ENCODE measurements around the gene DOCK3. TPM values are rescaled to one million over a fixed set of nuclear protein-coding genes. Genes with fewer than 3 reads are reported as not detected.

Gene DOCK3
- polyA plus RNA-seq, 1 donor from 2014 or later = 15.6 TPM

- H3F3A ChIP-seq (ENCODE audit: insufficient read depth, low read length, poor library complexity, severe bottlenecking) = no peaks in the 10 kb centered on the region
- H3K79me2 ChIP-seq (replicated peaks; ENCODE audit: insufficient read depth, low read length) = no peaks in the 10 kb centered on the region
- no peaks in the 10 kb centered on the region for H4K20me1 ChIP-seq (ENCODE audit: insufficient read depth)
- H2AFZ ChIP-seq (ENCODE audit: low read depth, low read length) = no peak overlapping the region
- H3K27me3 ChIP-seq (ENCODE audit: insufficient read depth, low read depth, low read length) = no peaks in the 10 kb centered on the region
- no peaks in the 10 kb centered on the region for H3K36me3 ChIP-seq (ENCODE audit: insufficient read depth, low read length)
- no peak overlapping the region for H3K9ac ChIP-seq (ENCODE audit: low read length)
- H3K9me3 ChIP-seq (ENCODE audit: low read length) = peaks cover 7% of the 10 kb centered on the region
- H3K4me3 ChIP-seq (ENCODE audit: low read length) = no peak overlapping the region
- H3K9me2 ChIP-seq (ENCODE audit: insufficient read depth, low read length) = no peaks in the 10 kb centered on the region
- TF ChIP-seq RAD21 (conservative IDR thresholded peaks at IDR 0.05) (no peak), POLR2AphosphoS5 (IDR thresholded peaks at IDR 0.05) (no peak), REST (IDR thresholded peaks at IDR 0.05; ENCODE audit: borderline replicate concordance) (no peak), CTCF (IDR thresholded peaks at IDR 0.05; ENCODE audit: poor library complexity, severe bottlenecking) (no peak), MXI1 (conservative IDR thresholded peaks at IDR 0.05; ENCODE audit: poor library complexity, severe bottlenecking) (no peak)
- H3K27ac ChIP-seq (ENCODE audit: low read length) = no peak overlapping the region
- H3K4me2 ChIP-seq (ENCODE audit: low read length) = no peak overlapping the region
These were observed 620.9 kb downstream of the DOCK3 start for GRCh38 chr3:51295625-51296024.

- Histone ChIP-seq H3K4me2 (ENCODE audit: low read length) (no peak overlapping the region), H2AFZ (ENCODE audit: low read depth, low read length) (no peak overlapping the region), H3K79me2 (replicated peaks; ENCODE audit: insufficient read depth, low read length) (no peaks in the 10 kb centered on the region), H3K36me3 (ENCODE audit: insufficient read depth, low read length) (no peaks in the 10 kb centered on the region), H3K27me3 (ENCODE audit: insufficient read depth, low read depth, low read length) (no peaks in the 10 kb centered on the region), H3F3A (ENCODE audit: insufficient read depth, low read length, poor library complexity, severe bottlenecking) (no peaks in the 10 kb centered on the region), H4K20me1 (ENCODE audit: insufficient read depth) (no peaks in the 10 kb centered on the region), H3K9me3 (ENCODE audit: low read length) (no peaks in the 10 kb centered on the region), H3K9me2 (ENCODE audit: insufficient read depth, low read length) (no peaks in the 10 kb centered on the region), H3K9ac (ENCODE audit: low read length) (no peak overlapping the region), H3K4me3 (ENCODE audit: low read length) (no peak overlapping the region), H3K27ac (ENCODE audit: low read length) (no peak overlapping the region)
- TF ChIP-seq POLR2AphosphoS5 (IDR thresholded peaks at IDR 0.05) (no peak), EZH2 (IDR thresholded peaks at IDR 0.05; ENCODE audit: borderline replicate concordance, insufficient read depth, low read length, poor library complexity, severe bottlenecking) (no peak), SMC3 (conservative IDR thresholded peaks at IDR 0.05; ENCODE audit: poor library complexity) (no peak), REST (IDR thresholded peaks at IDR 0.05; ENCODE audit: borderline replicate concordance) (no peak)
These were observed 622.6 kb downstream of the DOCK3 start for GRCh38 chr3:51297333-51297732.

Data from neural cell (in vitro differentiated cells).